Fibroblast of skin of abdomen (primary cell): Measurements from ENCODE around the gene PAX5.
"Not testable (repeated sequence)": the region's sequence is repeated elsewhere in the genome, so short reads cannot be mapped to it uniquely, and the experiment has no call there.

Source experiments
- DNase-seq: peaks from one replicate; pipeline ENCODE4 v3.0.0-alpha.2; 2013

The PAX5 gene

DNA sequence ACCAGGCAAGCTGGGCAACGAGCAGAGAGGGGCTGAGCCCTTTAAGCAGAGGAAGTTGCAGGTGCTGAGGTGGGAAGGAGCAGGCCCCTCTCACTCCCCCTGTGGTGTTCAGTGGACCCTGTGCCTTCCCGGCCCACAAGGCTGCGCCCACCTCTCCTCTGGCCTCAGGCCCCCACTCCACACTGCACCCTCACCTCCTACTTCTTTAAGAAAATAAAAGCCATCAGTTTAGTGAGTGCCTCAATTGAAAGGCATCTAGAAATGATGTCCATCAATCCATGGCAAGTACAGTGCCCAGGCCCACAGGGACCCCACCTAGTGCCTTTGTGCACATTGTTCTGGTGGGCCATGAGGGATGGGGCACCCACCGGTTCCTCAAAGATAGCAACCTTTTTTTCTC is 158.0 kb downstream of the PAX5 start:
- DNase-seq, result no peak

DNA sequence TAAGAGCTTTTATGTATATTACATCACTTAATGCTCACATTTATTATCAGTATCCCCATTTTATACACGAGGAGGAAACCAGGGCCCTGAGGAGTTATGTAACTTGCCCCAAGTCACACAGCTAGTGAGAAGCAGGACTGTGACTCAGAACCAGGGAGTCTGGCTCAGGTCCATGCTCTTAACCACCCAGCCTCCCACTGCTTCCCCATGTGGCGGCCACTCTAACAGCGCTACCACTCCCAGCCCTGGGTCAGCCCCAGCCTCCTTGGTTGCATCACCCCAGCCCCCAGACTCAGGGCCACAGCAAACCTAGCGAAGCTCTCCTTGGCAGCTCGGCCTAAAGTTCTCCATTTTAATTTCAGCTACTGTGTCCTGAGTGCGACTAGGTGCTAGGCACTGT is 159.1 kb downstream of the PAX5 start:
- DNase-seq, result no peak

GRCh38 chr9:36874261-36874660 is 159.8 kb downstream of the PAX5 start:
- no peak for DNase-seq

DNA sequence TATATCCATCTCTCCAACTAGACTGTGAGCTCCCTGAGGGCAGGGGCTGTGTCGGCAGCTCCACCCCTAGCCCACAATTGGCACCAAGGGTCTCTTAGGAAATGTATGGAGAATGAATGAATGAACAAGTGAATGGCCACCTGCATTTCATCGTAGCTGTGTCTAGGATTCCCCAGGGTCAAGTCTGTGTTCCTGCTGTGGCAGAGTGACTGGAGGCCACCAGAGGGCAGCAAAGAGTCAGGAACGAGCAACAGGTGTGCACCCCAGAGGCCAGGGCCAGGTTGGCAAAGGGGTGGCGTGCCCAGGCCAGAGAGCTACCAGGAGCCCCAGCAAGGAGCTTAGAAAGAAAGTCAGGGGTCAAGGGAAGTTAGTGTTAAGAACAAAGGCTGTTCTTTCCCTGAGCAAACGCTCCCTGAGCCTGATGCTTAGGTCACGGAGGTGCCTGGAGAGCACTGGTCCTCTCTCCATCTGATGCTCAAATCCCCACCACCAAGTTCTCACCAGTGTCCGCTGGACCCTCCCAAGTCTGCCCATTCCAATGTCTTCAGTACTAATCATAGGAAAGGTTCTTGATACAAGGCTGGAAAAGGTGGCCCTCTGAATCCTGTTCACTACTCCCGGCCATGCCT is 160.7 kb downstream of the PAX5 start:
- DNase-seq, result peak; percentile 33

DNA sequence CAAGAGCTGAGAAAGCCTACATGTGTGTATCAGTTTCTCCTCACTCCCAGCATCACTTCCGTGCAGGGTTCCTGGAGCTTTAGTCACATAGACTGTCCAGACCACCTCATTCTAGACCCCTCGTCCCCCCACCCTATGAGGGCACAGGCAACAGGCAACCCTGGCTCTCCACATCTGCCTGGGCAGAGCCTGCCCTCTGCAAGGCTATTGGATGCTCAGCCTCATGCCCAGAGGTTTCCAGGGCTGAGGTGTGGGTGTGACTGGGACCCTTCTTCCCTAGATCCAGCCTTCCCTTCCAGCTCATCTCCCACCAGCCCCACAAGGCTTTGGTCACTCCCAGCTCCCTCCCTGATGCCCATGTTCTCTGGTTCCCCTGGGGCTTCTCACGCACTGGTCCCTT is 161.4 kb downstream of the PAX5 start:
- DNase-seq, result no peak

GRCh38 chr9:36871606-36872005 is 162.5 kb downstream of the PAX5 start:
- DNase-seq, result no peak

- no peak for DNase-seq
These were observed 163.1 kb downstream of the PAX5 start for GRCh38 chr9:36870960-36871359.

DNA sequence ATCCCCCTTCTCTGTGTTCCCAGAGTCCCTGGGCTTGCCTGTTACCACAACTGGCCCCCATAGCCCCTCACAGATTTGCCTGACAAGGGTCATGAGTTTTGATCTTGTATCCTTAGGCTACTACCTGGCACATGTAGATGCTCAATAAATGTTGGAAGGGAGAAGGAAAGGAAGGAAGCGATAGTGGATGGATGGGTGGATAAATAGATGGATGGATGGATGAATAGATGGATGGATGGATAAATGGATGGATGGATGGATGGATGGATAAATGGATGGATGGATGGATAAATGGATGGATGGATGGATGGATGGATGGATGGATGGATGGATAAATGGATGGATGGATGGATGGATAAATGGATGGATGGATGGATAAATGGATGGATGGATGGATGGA is 164.5 kb downstream of the PAX5 start:
- not testable (repeated sequence) for DNase-seq

DNA sequence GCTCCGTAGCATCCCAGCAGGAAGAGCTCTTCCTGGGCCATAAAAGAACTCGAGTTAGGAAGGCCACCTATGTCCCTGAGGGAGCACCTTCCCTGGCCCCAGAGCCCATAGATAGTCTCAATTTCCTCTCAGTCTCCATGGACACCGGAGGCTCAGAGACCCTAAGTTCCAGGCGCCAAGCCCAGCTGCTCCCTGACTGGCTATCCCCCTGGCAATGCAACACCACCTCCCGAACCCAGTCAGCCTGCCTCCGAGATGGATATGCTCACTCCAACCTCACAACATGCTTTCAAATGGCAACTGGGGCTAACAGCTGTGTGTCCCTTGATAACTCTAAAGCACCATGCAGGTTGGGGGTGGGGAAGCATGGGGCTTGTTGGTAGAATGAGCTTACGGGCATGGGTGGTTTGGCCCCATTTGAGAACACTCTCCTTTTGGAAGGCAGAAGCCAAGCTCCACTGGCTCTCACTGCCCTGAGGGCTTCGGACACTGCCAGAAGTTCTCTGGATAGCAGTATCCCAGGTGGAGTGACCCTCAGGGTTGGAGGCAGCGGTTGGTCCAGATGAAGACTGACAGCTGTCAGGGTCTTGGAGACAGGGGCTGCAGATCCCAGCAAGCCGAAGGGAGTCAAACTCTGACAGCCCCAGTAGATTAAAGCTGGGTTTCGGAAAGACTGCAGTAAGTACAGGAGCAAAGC is 165.3 kb downstream of the PAX5 start:
- DNase-seq, result no peak

DNA sequence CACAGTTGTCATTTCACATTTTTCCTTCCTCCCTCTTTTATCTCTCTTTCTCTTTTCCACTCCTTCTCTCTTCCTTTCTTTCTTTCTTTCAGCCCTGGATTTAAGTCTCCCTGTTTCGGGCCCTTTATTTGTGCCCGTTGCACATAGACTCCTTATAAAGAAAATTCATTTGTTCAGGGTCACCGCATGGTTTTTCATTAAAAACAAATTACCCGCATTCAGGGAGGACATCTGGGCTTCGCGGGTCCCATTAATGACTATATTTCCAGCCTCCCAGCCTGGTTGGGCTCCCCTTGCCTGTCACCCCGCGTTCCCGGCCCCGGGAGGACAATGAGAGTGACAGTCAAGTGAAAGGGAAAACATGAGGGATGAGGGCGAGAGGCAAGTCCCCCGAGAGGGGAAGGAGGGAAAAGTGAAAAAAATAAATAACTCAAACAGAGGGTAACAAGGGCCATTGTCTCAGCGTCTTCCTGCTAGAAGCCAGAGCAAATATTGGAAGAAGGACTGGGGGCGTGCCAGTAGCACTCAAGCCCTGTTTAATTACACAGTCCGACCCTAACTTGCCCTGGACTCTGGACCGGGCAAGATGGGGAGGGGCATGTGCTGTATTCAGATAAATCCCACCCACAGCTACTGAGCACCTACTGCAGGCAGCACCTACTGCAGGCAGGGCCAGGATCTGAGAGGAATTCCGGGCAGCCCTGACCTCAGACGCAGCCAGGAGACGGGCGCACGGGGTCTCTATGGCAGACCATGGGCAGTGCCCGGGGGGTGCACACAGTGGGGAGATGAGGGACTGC is 166.2 kb downstream of the PAX5 start:
- DNase-seq, result no peak

- DNase-seq, result no peak
These were observed 166.8 kb downstream of the PAX5 start for GRCh38 chr9:36867241-36867640.

- no peak for DNase-seq
These were observed 167.2 kb downstream of the PAX5 start for GRCh38 chr9:36866840-36867239.

- DNase-seq, result no peak
These were observed 168.1 kb downstream of the PAX5 start for GRCh38 chr9:36865731-36866635.

DNA sequence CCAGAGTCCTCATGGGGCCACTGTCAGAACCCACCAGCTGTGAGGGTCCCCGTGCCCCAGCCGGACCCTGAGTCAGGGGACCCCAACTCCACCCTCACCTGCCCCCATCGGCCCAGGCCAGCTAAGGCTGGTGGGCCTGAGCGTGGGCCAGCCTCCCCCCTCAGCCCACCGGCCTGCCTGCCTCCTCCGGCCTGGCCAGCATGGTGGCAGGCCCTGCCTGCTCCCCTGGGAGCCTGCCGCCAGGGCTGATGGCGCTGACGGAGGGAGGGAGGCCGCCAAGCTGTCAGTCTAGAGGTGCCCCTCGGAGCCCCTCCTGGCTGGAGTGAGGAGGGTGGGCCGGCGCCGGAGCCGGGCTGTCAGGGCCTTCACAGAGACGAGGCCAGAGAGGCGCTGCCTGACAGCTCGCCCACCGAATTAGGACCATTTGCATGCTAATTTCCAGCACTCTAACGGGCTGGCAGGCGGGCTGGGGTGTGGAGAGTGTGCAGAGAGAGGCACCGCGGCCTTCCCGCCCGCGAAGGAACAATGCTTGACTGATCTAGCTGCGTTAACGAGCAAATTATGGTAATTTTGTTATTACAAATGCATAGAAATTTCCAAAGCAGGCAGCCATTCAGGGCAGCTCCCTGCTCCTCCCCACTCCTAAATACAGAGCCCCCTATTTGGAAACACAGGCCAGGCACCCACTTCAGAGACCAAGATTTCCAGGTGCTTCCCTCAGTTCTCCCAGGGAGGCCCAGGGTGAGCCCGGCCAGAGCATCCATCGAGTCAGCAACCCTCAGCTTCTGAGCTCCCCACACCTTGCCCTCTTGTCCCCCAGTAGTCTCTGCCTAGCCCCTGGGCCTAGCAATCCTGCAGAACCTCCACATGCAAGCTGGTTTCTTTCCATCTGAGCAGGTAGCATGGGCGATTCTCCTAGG is 169.3 kb downstream of the PAX5 start:
- DNase-seq, result no peak

GRCh38 chr9:36862206-36863145 is 171.6 kb downstream of the PAX5 start:
- DNase-seq, result peak; percentile 9

- DNase-seq, result no peak
These were observed 172.4 kb downstream of the PAX5 start for GRCh38 chr9:36861528-36862205.

DNA sequence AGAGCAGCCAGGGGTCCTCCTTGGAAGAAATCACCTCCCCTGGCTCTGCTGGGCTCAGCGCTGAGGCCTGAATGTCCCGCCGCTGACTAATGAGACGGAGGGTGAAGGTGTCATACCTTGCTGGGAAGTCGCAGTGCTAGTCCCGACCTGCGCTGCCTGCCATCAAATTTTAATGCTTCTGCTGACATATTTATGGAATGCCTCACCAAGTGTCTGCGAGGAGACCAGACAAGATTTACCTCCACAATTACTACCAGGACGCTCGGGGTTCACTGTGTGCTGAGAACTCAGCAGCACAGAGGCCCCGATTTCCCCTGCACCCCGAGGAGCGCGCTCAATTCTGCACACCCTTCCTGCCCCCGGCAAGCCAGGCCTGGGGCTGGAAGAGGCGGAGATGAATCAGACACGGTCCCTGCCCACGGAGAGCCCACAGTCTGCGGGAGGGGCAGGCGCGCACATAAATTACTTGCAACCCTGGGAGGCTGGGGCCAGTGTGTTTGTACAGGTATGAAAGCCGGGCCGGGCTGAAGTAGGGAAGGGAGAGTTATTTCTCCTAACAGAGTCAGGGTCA is 175.2 kb downstream of the PAX5 start:
- no peak for DNase-seq

DNA sequence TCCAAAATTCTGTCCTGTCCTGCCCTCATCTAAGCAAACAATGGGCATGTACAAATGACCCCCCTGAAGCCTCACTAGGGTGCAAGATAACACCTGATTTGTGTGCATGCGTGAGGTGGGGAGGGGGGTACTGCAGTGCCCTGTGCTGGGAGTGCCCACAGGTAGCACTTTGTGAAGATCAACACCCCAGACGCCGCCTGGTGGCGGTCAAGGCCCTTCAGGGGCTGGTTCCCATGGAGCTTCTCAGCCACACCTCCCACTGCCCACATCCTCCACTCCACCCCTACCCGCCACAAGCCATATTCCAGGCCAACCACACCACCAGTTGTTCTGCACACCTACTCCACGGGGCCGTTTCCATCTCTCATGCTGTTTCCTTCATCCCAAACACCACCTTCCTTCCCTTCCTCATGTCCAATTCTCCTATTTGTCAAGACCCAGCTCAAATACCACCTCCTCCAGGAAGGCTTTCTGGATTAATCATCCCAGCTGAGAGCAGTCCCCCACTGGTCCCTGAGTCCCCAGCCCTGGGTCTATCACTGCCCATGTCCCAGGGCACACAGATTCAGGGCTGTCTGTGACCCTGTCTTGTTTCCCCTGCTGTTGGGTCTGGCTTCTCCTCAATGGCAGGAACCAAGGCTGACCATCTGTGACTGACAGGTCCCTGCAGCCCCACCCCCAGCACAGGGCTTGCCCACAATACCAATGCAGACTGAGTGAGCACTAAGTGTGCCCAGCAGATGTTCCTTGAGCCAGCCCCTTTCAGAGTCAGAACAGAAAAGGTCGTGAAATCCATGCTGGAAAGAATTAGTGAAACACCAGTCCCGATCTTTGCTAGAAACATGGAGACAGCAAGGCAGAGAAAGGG is 178.4 kb downstream of the PAX5 start:
- DNase-seq, result no peak
